ENCODE data around the gene TACC2. TPM values are rescaled to one million over a fixed set of nuclear protein-coding genes. Genes with fewer than 3 reads are reported as not detected.
A peak's percentile ranks its signal among the peaks of the same experiment; 100 is the strongest.

The TACC2 gene
- polyA plus RNA-seq, 4 donors, result 35.2 to 58.5 (median 46.8) TPM

GRCh38 chr10:122286867-122287266, 297.9 kb downstream of the TACC2 start:
- DNase-seq (ENCODE audit: low read depth in 4 of 4, low spot score in 2 of 4), result no peak

GRCh38 chr10:122287570-122287969, 298.6 kb downstream of the TACC2 start:
- no peak for DNase-seq (ENCODE audit: low read depth in 4 of 4, low spot score in 2 of 4)

- no peak for DNase-seq (ENCODE audit: low read depth in 4 of 4, low spot score in 2 of 4)
These were observed 299.3 kb downstream of the TACC2 start for GRCh38 chr10:122288262-122288661.

GRCh38 chr10:122288917-122289316, 300.0 kb downstream of the TACC2 start:
- no peak for DNase-seq (ENCODE audit: low read depth in 4 of 4, low spot score in 2 of 4)

GRCh38 chr10:122290334-122290733, 301.4 kb downstream of the TACC2 start:
- DNase-seq (ENCODE audit: low read depth in 4 of 4, low spot score in 2 of 4), result no peak

GRCh38 chr10:122290833-122291532, 302.0 kb downstream of the TACC2 start:
- no peak for DNase-seq (ENCODE audit: low read depth in 4 of 4, low spot score in 2 of 4)

GRCh38 chr10:122291739-122292138, 302.8 kb downstream of the TACC2 start:
- no peak for DNase-seq (ENCODE audit: low read depth in 4 of 4, low spot score in 2 of 4)

GRCh38 chr10:122292376-122292775, 303.4 kb downstream of the TACC2 start:
- DNase-seq (ENCODE audit: low read depth in 4 of 4, low spot score in 2 of 4), result no peak

- no peak for DNase-seq (ENCODE audit: low read depth in 4 of 4, low spot score in 2 of 4)
These were observed 304.4 kb downstream of the TACC2 start for GRCh38 chr10:122293156-122293960.

- DNase-seq (ENCODE audit: low read depth in 4 of 4, low spot score in 2 of 4), result no peak
These were observed 305.0 kb downstream of the TACC2 start for GRCh38 chr10:122293961-122294380.

GRCh38 chr10:122294511-122295450, 305.8 kb downstream of the TACC2 start:
- DNase-seq (ENCODE audit: low read depth in 4 of 4, low spot score in 2 of 4), result no peak

- DNase-seq (ENCODE audit: low read depth in 4 of 4, low spot score in 2 of 4), result no peak
These were observed 306.5 kb downstream of the TACC2 start for GRCh38 chr10:122295451-122295809.

- DNase-seq (ENCODE audit: low read depth in 4 of 4, low spot score in 2 of 4), result no peak
These were observed 307.6 kb downstream of the TACC2 start for GRCh38 chr10:122296363-122297120.

- no peak for DNase-seq (ENCODE audit: low read depth in 4 of 4, low spot score in 2 of 4)
These were observed 308.6 kb downstream of the TACC2 start for GRCh38 chr10:122297583-122297982.

- DNase-seq (ENCODE audit: low read depth in 4 of 4, low spot score in 2 of 4), result no peak
These were observed 309.2 kb downstream of the TACC2 start for GRCh38 chr10:122298206-122298597.

GRCh38 chr10:122298598-122299301, 309.8 kb downstream of the TACC2 start:
- peak in 2 of 4 donors; percentile 58 to 77 for DNase-seq (ENCODE audit: low read depth in 4 of 4, low spot score in 2 of 4)

GRCh38 chr10:122299423-122300075, 310.6 kb downstream of the TACC2 start:
- no peak for DNase-seq (ENCODE audit: low read depth in 4 of 4, low spot score in 2 of 4)

GRCh38 chr10:122301055-122301810, 312.3 kb downstream of the TACC2 start:
- DNase-seq (ENCODE audit: low read depth in 4 of 4, low spot score in 2 of 4), result no peak

GRCh38 chr10:122301811-122302115, 312.8 kb downstream of the TACC2 start:
- no peak for DNase-seq (ENCODE audit: low read depth in 4 of 4, low spot score in 2 of 4)
